HG03378 (cell line): Measurements from ENCODE around the gene MGLL.

Experiments used
- ATAC-seq: cut with Tn5 transposase; IDR thresholded peaks from one replicate; pipeline ENCODE4 v1.9.1; 2021; ENCODE audit warnings: mild to moderate bottlenecking, moderate library complexity; ENCODE audit not compliant: unreplicated experiment

MGLL gene

GRCh38 chr3:127744253-127744815 lies 78.0 kb downstream of the MGLL start:
- no peak for ATAC-seq

DNA sequence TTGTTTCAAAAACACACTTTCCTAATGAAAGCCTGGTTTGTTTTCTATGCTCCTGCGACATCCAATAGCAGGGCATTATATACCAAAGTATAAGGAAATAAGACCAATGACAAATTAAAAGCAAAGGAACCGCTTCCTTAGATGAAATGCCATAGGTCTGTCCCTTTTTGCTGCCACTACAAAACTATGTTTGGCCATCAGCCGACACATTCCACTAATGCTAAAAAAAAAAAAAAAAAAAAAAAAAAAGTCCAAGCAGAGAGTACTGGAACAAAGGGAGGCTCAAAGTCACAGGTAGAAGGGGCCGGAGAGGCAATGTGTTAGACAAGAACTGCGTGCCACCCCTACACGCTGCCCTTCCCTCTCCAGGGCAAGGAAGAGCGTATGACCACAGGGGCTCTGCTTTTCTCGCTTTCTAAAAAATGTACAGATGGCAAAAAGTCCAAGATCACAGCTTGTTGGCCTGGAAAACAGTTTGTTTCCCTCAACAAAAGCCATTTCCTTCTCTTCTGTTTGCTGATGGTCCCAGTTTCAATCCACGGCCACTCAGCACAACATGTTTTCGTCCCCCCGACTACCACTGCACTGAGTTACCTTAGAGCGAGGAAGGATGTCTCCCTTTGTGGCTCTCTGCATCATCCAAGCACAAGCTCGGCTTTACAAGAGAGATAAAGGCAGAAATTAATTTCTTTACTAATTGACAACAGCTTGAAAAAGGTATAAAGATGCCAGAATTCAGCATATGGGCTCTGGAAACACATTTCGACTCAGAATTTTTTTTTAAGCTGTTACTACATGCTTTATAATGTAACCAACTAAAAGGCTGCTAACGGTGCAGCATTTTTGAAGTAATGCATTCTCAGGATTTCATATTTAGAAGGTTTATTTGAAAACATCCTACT lies 78.7 kb downstream of the MGLL start:
- no peak for ATAC-seq

DNA sequence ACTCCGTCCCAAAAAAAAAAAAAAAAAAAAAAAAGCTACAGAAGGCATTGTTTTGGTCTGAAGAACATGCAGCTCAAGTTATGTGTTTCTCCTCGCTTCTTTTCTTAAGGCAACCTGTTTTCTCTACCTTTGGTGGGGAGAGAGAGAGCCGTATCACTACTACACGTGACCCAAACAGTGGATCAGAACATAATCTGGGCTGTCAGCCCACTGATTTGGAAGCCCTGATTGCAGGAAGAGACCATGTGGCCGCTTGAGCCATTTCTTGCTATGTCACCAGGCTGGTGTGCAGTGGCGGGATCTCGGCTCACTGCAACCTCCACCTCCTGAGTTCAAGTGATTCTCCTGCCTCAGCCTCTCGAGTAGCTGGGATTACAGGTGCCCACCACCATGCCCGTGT lies 79.7 kb downstream of the MGLL start:
- no peak for ATAC-seq

GRCh38 chr3:127741690-127742089 lies 80.6 kb downstream of the MGLL start:
- no peak for ATAC-seq

- ATAC-seq: no peak
Observed at GRCh38 chr3:127741246-127741645, 81.1 kb downstream of the MGLL start.

- no peak for ATAC-seq
Observed at GRCh38 chr3:127740136-127740915, 82.0 kb downstream of the MGLL start.

- no peak for ATAC-seq
Observed at GRCh38 chr3:127739347-127740135, 82.8 kb downstream of the MGLL start.

DNA sequence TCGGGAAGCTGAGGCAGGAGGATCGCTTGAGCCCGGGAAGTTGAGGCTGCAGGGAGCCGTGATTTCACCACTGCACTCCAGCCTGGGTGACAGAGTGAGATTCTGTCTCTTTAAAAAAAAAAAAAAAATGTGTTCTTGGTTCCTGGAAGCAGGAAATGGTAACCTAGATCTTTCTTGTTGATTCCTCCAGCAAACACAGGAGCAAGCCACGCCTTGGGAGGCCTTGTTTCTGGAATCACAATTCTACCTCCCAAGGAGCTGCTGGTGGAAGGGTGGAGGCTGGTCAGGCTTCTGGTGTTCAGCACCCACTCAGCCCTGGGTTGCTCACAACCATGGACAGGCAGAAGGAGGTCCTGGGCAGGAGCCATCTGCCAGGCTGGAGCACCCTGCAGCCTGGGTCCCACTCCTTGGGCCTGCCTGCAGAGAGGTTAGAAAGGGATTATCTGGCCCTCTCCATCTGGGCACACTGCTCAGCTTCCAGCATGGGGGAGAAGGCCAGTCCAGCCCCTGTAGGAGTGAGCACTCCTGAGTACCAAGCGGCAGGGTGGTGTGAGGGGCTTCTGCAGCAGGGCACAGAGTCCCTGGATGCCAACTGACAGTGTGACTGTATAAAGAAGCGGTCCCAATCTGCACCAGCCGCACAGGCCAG lies 84.0 kb downstream of the MGLL start:
- ATAC-seq: no peak

DNA sequence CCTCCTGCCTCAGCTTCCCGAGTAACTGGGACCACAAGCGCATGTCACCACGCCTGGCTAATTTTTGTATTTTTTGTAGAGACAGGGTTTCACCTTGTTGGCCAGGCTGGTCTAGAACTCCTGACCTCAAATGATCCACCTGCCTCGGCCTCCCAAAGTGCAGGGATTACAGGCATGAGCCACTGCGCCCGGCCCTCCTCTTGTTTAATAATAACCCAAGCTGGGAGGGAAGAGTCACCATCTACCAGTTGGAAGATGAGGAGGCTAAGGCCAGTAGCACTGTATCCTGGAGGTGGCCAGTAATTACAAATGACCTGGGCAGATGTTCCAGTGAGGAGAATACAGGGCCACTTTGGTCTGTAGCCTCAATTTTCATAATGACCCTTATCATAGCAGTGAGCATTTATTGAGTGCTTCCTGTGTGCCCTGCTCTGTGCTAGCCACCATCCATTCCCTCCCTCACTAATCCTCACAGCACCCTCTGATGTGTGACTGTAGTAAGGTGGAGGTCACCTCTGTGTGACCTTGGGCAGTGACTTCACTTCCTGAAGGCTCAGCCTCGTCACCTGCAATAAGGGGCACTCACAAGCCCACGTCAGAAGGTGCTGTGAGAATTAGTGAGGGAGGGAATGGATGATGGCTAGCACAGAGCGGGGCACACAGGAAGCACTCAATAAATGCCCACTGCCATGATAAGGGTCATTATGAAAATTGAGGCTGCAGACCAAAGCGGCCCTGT lies 85.3 kb downstream of the MGLL start:
- no peak for ATAC-seq

- ATAC-seq: peak; percentile 65
Observed at GRCh38 chr3:127735767-127736693, 86.3 kb downstream of the MGLL start.

- no peak for ATAC-seq
Observed at GRCh38 chr3:127734754-127735473, 87.4 kb downstream of the MGLL start.

DNA sequence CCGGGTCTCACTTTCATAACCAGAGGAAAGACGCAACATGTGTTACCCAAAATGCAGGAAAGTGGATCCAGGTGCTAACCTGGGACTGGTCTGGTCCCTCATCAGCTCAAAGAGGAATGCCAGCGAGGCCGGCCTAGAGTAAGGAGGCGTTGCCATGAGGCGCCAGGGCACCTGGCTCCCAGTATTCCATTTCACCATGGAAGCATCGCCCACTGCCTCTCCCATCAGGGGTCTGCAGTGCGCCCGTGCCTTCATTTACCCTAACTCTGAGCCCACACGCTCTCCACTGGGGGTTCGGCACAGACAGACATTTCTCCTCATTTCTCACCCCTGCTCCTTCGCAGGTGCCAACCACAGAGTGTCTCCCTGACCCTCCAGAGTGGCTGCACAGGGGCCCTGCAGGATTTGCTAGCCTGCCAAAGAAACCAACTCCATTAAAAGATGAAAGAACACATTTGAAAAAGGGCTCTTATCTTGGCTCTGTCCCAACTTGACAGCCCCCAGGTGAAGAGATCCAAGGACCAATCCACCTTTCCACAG lies 88.1 kb downstream of the MGLL start:
- ATAC-seq: no peak

GRCh38 chr3:127733781-127734180 lies 88.5 kb downstream of the MGLL start:
- ATAC-seq: no peak

GRCh38 chr3:127732879-127733350 lies 89.4 kb downstream of the MGLL start:
- ATAC-seq: no peak

DNA sequence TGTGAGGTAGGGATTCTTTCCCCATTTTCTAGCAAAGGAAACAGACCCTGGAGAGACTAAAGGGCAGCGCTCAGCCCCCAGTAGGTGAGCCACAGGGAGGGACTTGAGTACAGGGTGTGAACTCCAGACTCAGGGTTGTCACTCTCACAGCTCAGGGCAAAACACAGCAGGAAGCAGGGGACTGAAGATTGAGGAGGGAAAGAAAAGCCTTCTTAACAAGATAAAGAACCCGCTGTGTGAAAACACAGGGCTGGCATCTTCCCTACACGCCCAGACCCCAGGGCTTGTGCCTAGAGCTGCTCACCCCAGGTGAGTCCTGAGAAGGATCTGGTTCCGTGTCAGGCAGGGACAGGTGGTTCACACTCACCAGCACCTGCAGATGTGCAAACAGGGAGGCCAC lies 90.0 kb downstream of the MGLL start:
- no peak for ATAC-seq

DNA sequence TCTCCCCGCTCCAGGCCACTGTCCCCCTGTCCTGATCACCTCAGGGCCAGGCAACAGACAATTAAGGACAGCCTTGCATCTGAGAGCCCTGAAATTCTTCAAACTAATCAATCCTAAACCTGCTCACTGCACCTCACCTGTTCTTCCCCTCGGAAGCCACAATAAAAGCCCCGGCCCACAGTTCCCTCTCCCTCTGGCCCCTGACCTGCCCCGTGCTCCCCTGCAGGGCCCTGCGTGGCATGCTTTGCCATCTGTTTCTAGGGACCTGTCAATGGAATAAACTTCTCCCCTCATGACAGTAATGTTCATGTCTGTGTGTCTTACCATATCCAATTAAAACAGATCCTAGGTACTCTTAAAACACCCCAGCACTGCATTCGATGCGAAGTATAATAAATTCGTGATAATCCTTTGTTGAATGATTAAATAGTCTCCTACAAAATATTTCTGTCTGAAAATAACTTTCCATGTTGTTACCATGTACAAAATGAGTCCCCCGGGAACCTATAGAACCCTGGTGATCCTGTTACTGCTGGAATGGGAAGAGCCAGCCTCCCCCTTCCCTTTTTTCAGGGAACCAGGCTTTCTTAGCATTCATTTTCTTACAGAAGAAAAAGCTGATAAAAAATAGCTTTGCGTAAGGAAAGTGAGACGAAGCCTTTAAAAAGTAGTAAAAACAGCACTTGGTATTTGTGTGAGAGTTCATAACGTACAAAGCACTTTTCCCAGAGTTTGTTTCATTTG lies 90.6 kb downstream of the MGLL start:
- ATAC-seq: no peak
